ENCODE measurements around the gene CCDC201. TPM values are rescaled to one million over a fixed set of nuclear protein-coding genes. Genes with fewer than 3 reads are reported as not detected.

The CCDC201 gene
- not detected in 2 replicates for total RNA-seq

- Histone ChIP-seq H4K20me1 (ENCODE audit: insufficient read depth, low read length) (no peaks in the 10 kb centered on the region), H2AFZ (ENCODE audit: low read length) (no peak within 1 kb of the TSS)
- DNase-seq (ENCODE audit: insufficient read length, low spot score, missing footprints): no peak
These were observed at the start of gene CCDC201 for GRCh38 chr7:45873035-45873354. Gene CCDC201, minus strand, starts transcription at chr7:45873082. Its CDS starts 75 bp downstream, at chr7:45873007.

GRCh38 chr7:45921699-45922519 lies 49.0 kb upstream of the CCDC201 start:
- Histone ChIP-seq H3K4me2 (ENCODE audit: insufficient read depth, low read length) (peak overlapping the region; percentile 88), H2AFZ (ENCODE audit: low read length) (peak overlapping the region; percentile 68), H3K79me2 (ENCODE audit: insufficient read depth, low read length) (peaks cover 28% of the 10 kb centered on the region), H3K9me3 (ENCODE audit: low read depth, low read length) (no peaks in the 10 kb centered on the region), H3K36me3 (ENCODE audit: insufficient read depth, low read length) (peaks cover 14% of the 10 kb centered on the region), H3K4me3 (ENCODE audit: insufficient read depth, low read length) (peak overlapping the region; percentile 77), H3K4me1 (ENCODE audit: insufficient read depth, low read length) (peaks cover 58% of the 10 kb centered on the region), H3K27me3 (ENCODE audit: insufficient read depth, low read length) (no peaks in the 10 kb centered on the region), H4K20me1 (ENCODE audit: insufficient read depth, low read length) (peaks cover 28% of the 10 kb centered on the region), H3K27ac (ENCODE audit: low read depth, low read length) (peak overlapping the region; percentile 84)
- TF ChIP-seq CTCF (IDR thresholded peaks at IDR 0.05; ENCODE audit: extremely low read depth, low read depth, low read length): peak; percentile 100
- DNase-seq (ENCODE audit: insufficient read length, low spot score, missing footprints): peak; percentile 90

More at GRCh38 chr7:45873035-45873354, at the start of gene CCDC201:
- H3K4me2 ChIP-seq (ENCODE audit: insufficient read depth, low read length): no peak within 1 kb of the TSS
- no peak within 1 kb of the TSS for H3K27ac ChIP-seq (ENCODE audit: low read depth, low read length)
- no peak within 1 kb of the TSS for H3K4me3 ChIP-seq (ENCODE audit: insufficient read depth, low read length)
- no peaks in the 10 kb centered on the region for H3K79me2 ChIP-seq (ENCODE audit: insufficient read depth, low read length)
- H3K27me3 ChIP-seq (ENCODE audit: insufficient read depth, low read length): no peaks in the 10 kb centered on the region
- H3K4me1 ChIP-seq (ENCODE audit: insufficient read depth, low read length): peaks cover 22% of the 10 kb centered on the region
- no peak for TF ChIP-seq CTCF (IDR thresholded peaks at IDR 0.05; ENCODE audit: extremely low read depth, low read depth, low read length)
- no peaks in the 10 kb centered on the region for H3K9me3 ChIP-seq (ENCODE audit: low read depth, low read length)
- H3K36me3 ChIP-seq (ENCODE audit: insufficient read depth, low read length): no peaks in the 10 kb centered on the region

- TF ChIP-seq CTCF (IDR thresholded peaks at IDR 0.05; ENCODE audit: extremely low read depth, low read depth, low read length): no peak
- H3K4me2 ChIP-seq (ENCODE audit: insufficient read depth, low read length): peak overlapping the region; percentile 88
- peak overlapping the region; percentile 84 for H3K27ac ChIP-seq (ENCODE audit: low read depth, low read length)
- H3K9me3 ChIP-seq (ENCODE audit: low read depth, low read length): no peaks in the 10 kb centered on the region
- DNase-seq (ENCODE audit: insufficient read length, low spot score, missing footprints): no peak
- H2AFZ ChIP-seq (ENCODE audit: low read length): peak overlapping the region; percentile 48
- peaks cover 33% of the 10 kb centered on the region for H4K20me1 ChIP-seq (ENCODE audit: insufficient read depth, low read length)
- H3K36me3 ChIP-seq (ENCODE audit: insufficient read depth, low read length): peaks cover 19% of the 10 kb centered on the region
- H3K27me3 ChIP-seq (ENCODE audit: insufficient read depth, low read length): no peaks in the 10 kb centered on the region
- H3K4me1 ChIP-seq (ENCODE audit: insufficient read depth, low read length): peaks cover 58% of the 10 kb centered on the region
- peak overlapping the region; percentile 77 for H3K4me3 ChIP-seq (ENCODE audit: insufficient read depth, low read length)
- H3K79me2 ChIP-seq (ENCODE audit: insufficient read depth, low read length): peaks cover 28% of the 10 kb centered on the region
These were observed 48.5 kb upstream of the CCDC201 start for GRCh38 chr7:45921381-45921698.

- Histone ChIP-seq H3K79me2 (ENCODE audit: insufficient read depth, low read length) (peaks cover 28% of the 10 kb centered on the region), H3K4me1 (ENCODE audit: insufficient read depth, low read length) (peaks cover 58% of the 10 kb centered on the region), H3K27ac (ENCODE audit: low read depth, low read length) (peak within 1 kb of the TSS; percentile 84), H3K4me2 (ENCODE audit: insufficient read depth, low read length) (peak within 1 kb of the TSS; percentile 88), H3K27me3 (ENCODE audit: insufficient read depth, low read length) (no peaks in the 10 kb centered on the region), H3K4me3 (ENCODE audit: insufficient read depth, low read length) (peak within 1 kb of the TSS; percentile 77), H4K20me1 (ENCODE audit: insufficient read depth, low read length) (peaks cover 38% of the 10 kb centered on the region), H2AFZ (ENCODE audit: low read length) (peak within 1 kb of the TSS; percentile 48), H3K36me3 (ENCODE audit: insufficient read depth, low read length) (peaks cover 25% of the 10 kb centered on the region), H3K9me3 (ENCODE audit: low read depth, low read length) (no peaks in the 10 kb centered on the region)
- TF ChIP-seq CTCF (IDR thresholded peaks at IDR 0.05; ENCODE audit: extremely low read depth, low read depth, low read length): no peak
- DNase-seq (ENCODE audit: insufficient read length, low spot score, missing footprints): peak; percentile 91
These were observed 47.9 kb upstream of the CCDC201 start, which contains the start of gene IGFBP3 for GRCh38 chr7:45920502-45921380. Gene IGFBP3, minus strand, starts transcription at chr7:45921272. Its CDS starts 132 bp downstream, at chr7:45921140.
